GM19372 (cell line): ENCODE measurements around the gene A1BG.
"Not testable (repeated sequence)": the region's sequence is repeated elsewhere in the genome, so short reads cannot be mapped to it uniquely, and the experiment has no call there.

Source experiments
- ATAC-seq: cut with Tn5 transposase; IDR thresholded peaks from one replicate; pipeline ENCODE4 v1.9.1; 2021; ENCODE audit warnings: mild to moderate bottlenecking, low read depth, moderate library complexity; ENCODE audit not compliant: unreplicated experiment

The A1BG gene

DNA sequence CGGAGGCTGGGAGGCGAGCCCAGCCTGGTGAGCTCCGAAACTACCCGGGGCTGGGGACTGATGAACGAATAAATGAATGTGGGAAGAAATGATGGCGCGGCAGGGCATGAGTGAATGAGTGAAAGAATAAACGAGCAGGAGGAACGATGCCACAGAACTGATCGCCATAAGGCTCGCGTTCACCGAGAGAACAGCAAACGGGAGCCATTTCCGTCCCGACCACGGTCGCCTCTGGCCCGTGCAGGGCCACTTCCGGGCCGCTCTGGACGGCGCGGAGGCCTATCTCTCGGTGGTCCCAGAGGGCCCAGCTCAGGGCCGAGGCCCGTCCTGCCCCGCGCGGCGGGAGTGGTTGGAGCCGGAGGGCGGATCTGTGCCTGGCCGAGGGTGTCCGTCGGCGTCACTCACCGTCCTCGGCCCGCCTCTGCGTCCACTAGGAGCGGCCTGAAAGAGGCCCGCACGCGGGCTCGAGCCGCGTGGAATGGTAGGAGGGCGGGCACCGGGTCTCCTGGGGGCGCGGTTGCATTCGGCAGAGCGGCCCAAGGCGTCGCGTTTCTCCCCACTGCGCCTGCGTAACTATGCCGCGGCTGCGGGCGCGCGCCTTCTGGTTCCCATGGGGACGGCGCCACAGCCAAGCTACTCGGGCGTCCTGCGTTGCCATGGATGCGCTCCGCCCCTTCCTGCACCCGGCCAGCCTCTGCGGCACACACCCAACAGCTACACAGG is 9.1 kb upstream of the A1BG start, which contains the start of gene ZNF497:
TSS of gene ZNF497 (minus strand) at position 480 of the 723 bp plus-strand sequence. CDS start 5,116 bp downstream, outside the sequence.
- peak; percentile 84 for ATAC-seq

DNA sequence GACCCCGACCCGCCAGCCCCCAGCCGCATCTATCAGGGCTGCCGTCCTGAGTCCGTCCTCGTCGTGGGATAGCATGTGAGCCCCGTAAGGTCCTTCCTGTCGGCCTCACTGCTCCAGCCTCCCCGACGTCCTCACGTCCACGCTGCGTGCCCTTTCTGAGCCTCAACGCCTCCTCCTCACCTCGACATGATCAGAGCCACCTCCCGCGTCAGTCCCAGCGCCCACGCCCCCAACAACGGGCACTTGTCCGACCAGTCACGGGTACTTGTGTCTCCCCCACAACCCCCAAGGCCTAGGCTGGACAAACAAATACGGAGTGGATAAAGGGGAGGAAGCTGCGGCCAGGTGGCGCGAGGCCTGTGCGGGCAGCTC is 8.6 kb upstream of the A1BG start:
- ATAC-seq, result peak; percentile 16

DNA sequence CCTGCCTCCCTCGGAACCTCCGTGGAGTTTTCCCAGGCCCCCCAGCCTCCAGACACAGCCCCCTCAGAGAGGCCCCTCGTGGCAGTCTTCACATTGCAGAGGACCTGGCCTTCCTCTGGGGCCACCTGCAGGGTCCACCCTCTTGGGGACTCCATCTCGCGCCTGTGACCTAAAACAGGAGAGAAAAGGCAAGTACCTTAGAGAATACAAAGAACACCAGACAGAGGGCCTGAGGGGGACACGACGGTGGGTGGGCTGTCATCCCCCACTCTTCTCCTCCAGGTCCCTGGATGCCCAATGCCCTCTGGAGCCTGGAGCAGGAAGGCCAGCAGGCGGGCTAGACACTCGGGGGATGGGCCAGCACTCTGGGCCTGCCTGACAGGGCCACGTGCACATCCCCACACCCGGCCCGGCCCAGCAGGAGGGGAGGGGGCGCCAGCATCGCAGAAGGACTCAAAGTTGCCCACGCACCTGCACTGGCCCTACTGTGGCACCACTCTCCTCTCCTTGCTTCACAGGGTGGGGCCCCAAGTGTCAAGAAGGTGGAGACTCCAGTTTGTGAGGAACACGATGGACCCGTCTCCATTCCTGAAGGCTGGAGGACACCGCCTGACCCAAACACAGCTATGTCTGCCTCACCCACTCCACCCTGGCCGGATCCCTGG is 4.3 kb upstream of the A1BG start:
- no peak for ATAC-seq

DNA sequence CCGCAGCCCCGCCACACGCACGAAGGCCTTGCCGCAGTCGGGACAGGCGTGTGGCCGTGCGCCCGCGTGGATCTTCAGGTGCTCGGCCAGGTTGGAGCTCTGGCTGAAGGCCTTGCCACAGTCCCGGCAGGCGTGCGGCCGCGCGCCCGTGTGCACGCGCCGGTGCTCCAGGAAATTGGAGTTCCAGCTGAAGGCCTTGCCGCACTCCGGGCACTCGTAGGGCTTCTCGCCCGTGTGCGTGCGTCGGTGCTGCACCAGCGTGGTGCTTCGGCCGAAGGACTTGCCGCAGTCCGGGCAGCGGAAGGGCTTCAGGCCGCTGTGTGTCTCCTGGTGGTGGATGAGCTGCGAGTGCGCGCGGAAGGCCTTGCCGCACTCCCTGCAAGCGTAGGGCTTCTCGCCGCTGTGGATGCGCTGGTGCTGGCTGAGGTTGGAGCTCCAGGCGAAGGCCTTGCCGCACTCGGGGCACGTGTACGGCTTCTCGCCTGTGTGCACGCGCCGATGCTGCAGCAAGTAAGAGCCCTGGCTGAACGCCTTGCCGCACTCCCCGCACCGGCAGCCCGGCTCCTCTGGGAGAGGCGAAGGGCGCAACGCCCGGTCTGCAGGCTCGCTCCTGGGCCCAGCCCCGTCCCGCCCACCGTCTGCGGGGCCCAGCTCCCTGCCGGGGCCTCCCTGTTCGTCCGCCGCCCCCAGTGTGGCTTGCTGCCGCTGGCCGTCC is 3.6 kb upstream of the A1BG start:
- no peak for ATAC-seq

DNA sequence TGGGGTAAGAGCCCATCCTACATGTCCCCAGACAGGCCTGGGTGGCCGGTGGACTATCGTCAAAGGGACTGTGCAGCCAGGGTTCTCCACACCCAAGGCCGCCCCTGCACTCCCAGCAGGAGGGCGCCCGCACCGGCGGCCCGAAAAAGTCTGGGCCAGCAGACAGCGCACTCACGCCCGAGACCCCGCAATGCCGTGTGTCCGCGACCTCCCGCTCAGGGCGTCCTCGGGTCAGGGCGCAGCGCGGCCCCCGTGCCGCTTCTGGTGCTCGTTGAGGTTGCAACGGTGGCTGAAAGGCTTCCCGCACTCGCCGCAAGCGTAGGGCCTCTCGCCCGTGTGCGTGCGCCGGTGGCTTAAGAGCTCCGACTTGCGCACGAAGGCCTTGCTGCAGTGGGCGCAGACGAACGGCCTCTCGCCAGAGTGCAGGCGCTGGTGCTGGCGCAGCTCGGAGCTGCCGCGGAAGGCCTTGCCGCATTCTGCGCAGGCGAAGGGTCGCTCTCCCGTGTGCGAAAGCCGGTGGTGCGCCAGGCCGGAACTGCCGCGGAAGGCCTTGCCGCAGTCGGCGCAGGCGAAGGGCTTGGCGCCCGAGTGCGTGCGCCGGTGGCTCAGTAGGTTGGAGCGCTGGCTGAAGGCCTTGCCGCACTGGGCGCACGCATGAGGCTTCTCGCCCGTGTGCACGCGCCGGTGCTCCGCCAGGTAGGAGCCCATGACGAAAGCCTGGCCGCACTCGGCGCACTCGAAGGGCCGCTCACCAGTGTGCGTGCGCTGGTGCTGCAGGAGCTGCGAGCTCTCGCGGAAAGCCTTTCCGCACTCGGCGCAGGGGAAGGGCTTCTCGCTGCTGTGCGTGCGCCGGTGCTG is 2.8 kb upstream of the A1BG start:
- no peak for ATAC-seq

DNA sequence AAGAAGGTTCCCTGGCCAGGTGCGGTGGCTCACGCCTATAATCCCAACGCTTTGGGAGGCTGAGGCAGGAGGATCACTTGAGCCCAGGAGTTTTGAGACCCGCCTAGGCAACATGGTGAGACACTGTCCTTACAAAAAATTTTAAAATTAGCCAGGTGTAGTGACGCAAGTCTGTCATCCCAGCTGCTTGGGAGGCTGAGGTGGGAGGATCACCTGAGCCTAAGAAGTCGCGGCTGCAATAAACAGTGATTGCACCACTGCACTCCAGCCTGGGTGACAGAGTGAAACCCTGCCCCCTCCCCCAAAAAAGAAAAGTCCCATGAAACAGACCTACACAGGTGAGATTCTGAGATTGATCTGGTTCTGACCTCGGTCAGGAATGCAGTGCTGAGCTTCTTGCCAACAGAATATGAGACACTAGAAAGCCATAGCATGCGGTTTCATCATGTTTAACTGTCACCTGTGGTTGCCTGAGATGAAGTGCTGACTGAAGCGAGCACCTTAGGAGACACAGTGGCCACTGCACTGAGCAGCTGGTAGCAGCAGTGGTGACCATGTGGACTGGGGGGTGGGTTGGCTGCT is 2.0 kb upstream of the A1BG start:
- no peak for ATAC-seq

DNA sequence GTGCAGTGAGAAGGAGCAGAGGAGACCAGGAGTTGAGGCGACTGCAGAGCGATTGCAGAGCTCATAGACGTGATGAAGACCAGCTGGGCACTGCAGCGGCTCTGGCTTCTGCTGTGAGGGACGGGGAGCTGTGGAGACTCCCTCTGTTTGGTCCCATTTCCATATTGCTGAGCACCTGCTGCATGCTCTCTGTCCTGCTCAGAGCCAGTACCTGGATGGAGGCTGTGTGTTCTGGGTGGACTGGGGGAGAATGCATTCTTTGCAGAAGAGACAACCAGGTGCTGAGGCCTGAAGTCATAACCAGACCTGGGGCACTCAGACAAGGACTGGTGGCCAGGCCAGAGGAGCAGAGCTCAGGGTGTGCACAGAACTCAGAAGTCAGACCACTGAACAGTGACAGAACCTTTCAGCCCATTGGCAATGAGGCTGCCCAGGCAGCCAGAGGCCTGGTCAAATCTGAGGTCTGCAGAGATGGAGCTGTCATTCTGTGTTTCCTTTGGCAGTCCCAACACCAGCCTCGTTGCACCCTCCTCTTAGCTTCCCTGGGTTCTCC is 1.3 kb upstream of the A1BG start:
- ATAC-seq, result no peak

DNA sequence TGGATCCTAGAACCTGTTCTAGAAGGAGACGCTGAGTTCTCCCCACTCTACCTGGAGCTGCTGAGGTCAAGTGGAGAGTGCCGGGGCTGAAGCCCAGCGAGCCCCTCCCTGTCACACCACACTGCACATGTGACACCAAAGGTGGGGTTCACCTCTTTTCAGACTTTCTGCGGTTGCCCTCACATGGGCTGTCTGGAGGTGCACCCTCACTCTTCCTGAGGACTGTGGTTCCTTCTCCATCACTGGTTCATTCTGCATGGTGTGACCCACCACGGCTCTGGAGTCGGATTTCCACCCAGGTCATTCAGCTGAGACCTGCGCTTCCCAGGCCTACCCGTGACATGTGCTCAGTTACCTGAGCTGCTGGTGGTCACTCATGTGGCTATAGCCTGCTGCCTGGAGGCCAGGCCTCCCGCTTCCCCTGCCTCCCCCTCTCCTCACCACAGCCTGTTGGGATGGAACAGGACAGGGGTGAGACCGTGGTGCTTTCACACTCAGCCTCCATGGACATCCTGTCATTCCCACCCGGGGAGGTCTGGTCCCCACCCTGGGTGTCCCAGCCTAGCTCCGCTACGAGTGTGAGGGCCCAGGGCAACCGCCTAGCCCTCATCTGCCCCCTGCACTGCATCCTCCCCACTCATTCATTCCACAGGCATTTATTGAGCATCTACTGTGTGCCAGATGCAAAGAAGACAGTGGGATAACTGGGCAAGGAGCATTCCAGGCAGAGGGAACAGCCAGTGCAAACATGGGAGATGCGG is 605 bp upstream of the A1BG start:
- no peak for ATAC-seq

DNA sequence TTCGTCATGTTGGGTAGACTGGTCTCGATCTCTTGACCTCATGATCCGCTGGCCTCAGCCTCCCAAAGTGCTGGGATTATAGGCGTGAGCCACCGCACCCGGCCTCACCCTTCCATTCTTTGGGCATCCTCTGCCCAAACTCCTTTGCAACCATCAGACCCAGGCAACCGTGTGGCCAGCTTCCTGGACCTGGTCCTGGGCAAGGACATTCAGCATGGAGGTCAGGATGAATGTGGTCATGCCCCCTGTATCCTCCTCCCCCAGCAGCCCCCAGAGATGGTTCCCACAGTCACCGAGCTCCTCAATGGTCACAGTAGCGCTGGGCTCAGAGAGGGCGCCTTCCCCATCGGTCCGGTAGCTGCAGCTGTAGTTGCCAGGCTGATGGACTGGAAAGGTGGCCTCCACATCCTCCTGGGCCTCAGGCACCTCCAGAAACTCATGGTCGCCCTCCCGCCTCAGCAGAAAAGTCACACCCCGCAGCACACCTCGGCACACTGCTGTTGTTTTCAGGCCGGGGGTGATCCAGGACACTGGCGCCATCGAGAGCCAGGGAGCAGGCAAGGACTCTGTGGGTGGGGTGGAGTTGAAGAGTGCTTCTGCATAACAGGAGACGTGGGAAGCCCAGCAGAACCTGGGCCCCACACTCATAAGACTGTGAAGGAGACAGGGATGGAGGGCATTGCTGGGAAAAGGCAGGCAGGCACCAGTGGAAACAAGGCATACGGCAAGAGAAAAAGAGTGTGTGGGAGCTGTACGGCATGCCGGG is 1.1 kb downstream of the A1BG start:
- no peak for ATAC-seq

DNA sequence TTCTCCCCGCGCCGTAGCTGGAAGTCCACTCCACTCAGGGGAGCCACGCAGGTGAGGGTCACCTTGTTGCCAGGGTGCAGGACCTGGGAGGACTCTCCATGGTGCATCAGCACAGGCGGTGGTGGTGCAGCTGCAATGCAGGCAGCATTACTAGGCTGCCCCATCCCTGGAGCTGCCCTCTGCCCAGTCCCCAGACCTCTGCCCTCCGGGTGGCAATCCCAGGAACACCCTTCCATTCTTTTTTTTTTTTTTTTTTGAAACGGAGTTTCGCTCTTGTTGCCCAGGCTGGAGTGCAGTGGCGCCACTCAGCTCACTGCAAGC is 1.8 kb downstream of the A1BG start:
- ATAC-seq, result no peak

DNA sequence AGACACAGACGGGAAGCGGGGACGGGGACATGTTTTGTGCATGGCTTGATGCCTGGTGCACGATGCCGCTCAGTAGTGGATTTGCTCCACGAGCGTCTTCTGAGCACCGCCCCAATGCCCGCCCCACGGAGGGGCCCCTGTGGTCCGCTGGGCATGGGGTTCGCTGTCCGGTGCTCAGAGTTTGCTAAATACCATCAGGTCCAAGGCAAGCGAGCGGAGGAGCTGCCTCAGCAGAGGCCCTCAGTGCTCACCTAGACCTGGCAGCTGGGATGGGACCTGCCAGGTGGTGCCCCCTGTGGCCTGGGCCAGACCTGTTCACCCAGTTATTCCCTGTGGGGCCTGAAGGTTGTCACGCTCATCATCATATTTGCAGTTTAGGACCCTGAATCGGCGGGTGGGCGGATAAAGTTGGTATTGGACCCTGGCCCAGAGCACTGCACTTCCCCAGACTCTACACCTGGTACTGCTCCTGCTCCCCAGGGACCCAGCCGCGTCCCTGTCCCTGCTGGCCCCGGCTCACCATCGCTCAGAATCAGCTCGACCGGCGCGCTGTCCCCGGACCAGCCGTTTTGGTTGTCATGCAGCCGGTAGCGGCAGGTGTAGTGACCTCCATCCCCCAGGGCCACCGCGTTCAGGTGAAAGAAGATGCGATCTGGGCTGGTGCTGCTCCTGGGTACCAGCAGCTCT is 2.3 kb downstream of the A1BG start:
- no peak for ATAC-seq

DNA sequence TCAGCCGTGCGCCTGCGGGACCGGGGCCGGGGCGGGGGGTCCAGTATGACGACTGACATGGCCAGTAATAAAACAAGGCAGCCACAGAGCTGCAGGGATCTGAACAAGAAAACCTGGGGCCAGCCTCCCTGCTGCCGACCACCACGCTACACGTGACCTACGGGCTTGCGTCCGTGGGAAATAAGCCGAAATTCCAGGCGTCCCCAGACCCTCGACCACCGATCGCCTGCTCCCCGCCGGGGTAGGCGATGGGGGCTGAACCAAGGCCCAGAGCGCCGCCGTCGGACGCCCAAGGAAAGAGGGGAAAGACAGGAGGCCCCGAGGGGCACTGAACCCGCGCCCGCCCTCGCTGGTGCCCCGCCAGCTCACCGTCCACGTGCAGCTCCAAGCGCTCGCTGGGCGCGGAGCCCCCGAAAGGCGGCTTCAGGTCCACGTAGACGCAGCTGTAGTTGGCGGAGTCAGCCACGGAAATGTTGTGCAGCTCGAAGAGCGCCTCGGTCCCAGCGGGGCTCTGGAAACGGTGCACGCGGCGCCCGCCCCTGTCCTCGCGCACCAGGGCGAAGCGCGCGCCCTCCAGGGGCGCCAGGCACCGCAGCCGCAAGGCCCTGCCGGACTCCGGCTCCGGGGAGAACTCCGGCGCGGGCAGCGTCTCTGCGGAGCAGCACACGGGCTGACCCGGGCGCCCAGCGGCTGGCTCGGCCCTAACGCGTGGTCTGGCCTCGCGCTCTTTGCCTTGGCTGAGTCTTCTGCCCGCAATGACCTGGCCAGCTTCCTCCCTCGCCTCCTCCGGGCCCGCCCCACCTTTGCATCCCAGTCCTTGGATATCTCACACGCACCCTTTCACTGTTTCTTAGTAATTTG is 3.1 kb downstream of the A1BG start:
- no peak for ATAC-seq

DNA sequence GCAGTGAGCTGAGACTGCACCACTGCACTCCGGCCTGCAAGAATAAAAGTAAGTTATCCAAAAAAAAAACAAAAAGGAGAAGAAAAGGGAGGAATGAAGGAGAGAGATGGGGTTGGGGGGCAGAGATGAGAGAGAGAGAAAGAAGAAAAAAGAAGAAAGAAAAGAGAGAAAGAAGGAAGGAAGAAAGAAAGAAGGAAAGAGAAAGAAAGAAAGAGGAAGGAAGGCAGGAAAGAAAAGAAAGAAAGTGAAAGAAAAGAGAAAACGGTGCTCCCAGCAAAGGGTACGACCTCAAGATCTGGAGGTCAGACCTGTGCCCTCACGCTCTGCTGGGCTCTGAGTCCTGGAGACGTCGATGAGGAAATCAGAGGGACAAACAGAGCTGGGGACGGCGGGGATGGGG is 3.7 kb downstream of the A1BG start:
- ATAC-seq, result no peak

DNA sequence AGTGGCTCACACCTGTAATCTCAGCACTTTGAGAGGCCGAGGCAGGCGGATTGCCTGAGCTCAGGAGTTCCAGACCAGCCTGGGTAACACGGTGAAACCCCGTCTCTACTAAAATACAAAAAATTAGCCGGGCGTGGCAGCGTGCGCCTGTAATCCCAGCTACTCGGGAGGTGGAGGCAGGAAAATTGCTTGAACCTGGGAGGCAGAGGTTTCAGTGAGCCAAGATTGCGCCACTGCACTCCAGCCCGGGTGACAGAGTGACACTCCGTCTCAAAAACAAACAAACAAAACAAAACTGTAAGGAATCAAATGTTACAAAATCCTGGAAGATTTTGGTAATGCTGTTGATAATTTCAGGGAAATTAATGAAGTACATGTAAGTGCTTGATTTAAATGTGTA is 5.2 kb downstream of the A1BG start:
- not testable (repeated sequence) for ATAC-seq

DNA sequence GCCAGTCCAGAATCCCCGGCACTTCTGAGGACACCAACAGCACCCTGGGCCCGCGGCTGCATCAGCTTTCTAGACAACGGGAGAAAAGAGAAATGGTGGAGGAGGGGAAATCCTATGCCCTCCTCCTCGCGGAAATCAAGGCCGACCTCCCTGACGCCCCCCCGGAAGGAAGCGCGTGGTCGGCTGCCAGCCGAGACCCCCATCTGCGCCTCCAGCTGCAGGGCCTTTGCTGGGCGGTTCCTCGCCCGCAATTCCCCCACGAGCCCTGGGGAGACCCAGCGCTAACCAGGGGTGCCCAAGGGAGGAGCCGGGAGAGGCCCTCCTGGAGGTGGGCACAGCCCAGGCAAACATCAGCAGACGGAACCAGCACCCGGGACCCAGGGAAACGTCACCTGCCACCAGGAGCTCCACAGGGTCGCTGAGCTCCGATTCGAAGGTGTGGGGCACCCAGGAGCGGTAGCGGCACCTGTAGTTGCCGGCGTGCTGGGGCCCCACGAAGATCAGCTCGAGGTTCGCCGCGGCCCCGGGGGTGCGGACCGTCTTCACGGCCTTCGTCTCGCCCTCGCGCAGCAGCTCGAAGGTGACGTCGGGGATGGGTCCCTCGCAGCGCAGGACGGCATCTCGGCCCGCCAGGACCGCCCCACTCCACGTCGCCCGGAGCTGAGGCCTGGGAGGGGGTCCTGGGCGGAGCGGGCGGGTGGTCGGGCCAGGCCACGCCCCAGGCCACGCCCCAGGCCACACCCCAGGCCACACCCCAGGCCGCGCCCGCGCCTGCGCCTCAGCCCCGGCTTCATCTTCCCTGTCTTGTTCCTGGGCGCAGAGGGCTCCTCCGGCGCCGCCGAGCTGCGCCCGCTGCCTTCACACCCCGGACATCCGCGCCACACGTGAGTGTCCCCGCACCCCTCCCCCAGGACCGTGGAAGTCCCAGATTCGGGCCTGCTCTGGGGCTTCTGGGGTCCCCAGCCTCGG is 6.0 kb downstream of the A1BG start:
- ATAC-seq, result peak; percentile 77

DNA sequence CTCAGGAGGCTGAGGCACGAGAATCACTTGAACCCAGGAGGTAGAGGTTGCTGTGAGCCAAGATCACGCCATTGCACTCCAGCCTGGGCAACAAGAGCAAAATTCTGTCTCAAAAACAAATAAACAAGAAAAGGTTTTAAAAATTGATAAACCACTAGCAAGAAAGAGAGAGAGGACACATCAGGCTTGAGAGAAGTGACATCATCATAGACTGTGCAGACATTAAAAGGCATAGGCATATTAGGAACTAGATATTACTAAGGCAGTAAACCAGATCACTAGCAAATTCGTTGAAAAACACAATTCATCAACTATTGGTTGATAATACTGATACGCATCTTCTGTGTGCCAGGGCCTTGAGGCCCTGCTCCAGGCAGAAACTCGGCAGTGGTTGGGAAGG is 7.7 kb downstream of the A1BG start:
- ATAC-seq, result no peak
